Measurements from ENCODE around the gene MOSPD3.

Gene MOSPD3

GRCh38 chr7:100604028-100604975, 8.0 kb upstream of the MOSPD3 start:
- Histone ChIP-seq H3K4me1 (ENCODE audit: insufficient read depth, low read length) (peaks cover 27% of the 10 kb centered on the region), H3K4me2 (ENCODE audit: insufficient read depth, low read length) (peak overlapping the region; percentile 94), H3K9ac (ENCODE audit: low read depth, low read length) (peak overlapping the region; percentile 88), H4K20me1 (ENCODE audit: insufficient read depth, low read length) (no peaks in the 10 kb centered on the region; the same call in 1 of the 2 replicates), H3K36me3 (ENCODE audit: insufficient read depth, low read length) (peaks cover 5% of the 10 kb centered on the region; the same call in 1 of the 2 replicates), H3K4me3 (ENCODE audit: low read depth in 1 of 2, low read length in 2 of 2) (peak overlapping the region; percentile 51 to 80; a peak in 3 of 4 replicates), H3K79me2 (ENCODE audit: insufficient read depth, low read length) (no peaks in the 10 kb centered on the region), H3K9me3 (ENCODE audit: insufficient read depth, low read length, severe bottlenecking) (no peaks in the 10 kb centered on the region), H3K27ac (ENCODE audit: low read length) (peak overlapping the region; percentile 80), H2AFZ (ENCODE audit: low read depth, low read length) (peak overlapping the region; percentile 97), H3K27me3 (ENCODE audit: insufficient read depth, low read length, poor library complexity) (no peaks in the 10 kb centered on the region)
- peak; percentile 88 for DNase-seq
- TF ChIP-seq, protein P1, sequence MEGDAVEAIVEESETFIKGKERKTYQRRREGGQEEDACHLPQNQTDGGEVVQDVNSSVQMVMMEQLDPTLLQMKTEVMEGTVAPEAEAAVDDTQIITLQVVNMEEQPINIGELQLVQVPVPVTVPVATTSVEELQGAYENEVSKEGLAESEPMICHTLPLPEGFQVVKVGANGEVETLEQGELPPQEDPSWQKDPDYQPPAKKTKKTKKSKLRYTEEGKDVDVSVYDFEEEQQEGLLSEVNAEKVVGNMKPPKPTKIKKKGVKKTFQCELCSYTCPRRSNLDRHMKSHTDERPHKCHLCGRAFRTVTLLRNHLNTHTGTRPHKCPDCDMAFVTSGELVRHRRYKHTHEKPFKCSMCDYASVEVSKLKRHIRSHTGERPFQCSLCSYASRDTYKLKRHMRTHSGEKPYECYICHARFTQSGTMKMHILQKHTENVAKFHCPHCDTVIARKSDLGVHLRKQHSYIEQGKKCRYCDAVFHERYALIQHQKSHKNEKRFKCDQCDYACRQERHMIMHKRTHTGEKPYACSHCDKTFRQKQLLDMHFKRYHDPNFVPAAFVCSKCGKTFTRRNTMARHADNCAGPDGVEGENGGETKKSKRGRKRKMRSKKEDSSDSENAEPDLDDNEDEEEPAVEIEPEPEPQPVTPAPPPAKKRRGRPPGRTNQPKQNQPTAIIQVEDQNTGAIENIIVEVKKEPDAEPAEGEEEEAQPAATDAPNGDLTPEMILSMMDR (IDR thresholded peaks at IDR 0.05; ENCODE audit: borderline replicate concordance, extremely low read depth, low read length, poor library complexity, severe bottlenecking), result peak; percentile 56
- TF ChIP-seq EZH2 (IDR thresholded peaks at IDR 0.05; ENCODE audit: borderline replicate concordance, low read depth, low read length, severe bottlenecking), result no peak
- peak; percentile 76 for ATAC-seq (ENCODE audit: insufficient read depth, low read depth)

DNA sequence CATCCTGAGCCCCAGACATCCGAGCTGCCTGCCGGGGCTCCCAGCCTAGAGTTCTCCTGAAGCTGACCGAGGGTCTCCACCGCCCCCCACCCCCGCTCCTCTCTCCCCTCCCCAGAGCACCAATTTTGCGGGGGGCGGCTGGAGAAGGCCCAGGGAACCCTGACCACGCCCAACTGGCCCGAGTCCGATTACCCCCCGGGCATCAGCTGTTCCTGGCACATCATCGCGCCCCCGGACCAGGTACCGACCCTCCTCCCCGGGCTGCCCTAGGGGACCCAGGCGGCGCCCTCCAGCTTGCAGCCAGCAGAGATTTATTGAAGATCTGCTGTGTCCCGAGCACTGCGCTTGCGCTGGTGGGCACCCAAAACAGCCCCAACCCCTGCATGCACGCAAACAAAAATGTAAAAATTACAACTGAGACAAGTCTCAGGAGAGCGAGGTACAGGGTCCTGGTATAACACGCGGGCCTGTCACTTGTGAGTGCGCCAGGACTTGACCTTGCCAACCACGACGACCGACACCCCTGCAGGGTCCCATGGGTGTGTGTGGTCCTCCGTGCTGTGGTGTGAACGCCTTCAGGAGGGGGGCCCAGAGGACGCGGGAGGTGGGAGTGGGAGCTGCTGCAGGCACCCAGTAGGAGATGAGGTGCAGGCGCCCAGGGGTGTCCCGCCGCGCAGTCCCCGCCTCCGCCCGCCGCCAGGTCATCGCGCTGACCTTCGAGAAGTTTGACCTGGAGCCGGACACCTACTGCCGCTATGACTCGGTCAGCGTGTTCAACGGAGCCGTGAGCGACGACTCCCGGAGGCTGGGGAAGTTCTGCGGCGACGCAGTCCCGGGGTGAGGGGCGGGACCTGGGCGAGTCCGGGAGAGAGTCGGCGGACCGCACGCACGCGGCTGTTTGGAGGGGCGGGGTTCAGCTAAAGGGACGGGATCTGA, 7.1 kb upstream of the MOSPD3 start:
- Histone ChIP-seq H3K36me3 (ENCODE audit: insufficient read depth, low read length) (peaks cover 5% of the 10 kb centered on the region; the same call in 1 of the 2 replicates), H3K27me3 (ENCODE audit: insufficient read depth, low read length, poor library complexity) (no peaks in the 10 kb centered on the region), H4K20me1 (ENCODE audit: insufficient read depth, low read length) (no peaks in the 10 kb centered on the region; the same call in 1 of the 2 replicates), H2AFZ (ENCODE audit: low read depth, low read length) (peak overlapping the region; percentile 97), H3K4me1 (ENCODE audit: insufficient read depth, low read length) (peaks cover 27% of the 10 kb centered on the region), H3K27ac (ENCODE audit: low read length) (peak overlapping the region; percentile 80; the same call in 1 of the 2 replicates), H3K4me2 (ENCODE audit: insufficient read depth, low read length) (peak overlapping the region; percentile 94), H3K9me3 (ENCODE audit: insufficient read depth, low read length, severe bottlenecking) (no peaks in the 10 kb centered on the region), H3K4me3 (ENCODE audit: low read depth in 1 of 2, low read length in 2 of 2) (peak overlapping the region; percentile 51 to 80; a peak in 3 of 4 replicates), H3K9ac (ENCODE audit: low read depth, low read length) (peak overlapping the region; percentile 88), H3K79me2 (ENCODE audit: insufficient read depth, low read length) (no peaks in the 10 kb centered on the region)
- ATAC-seq (ENCODE audit: insufficient read depth, low read depth) (no peak), DNase-seq (no peak)
- no peak for TF ChIP-seq EZH2 (IDR thresholded peaks at IDR 0.05; ENCODE audit: borderline replicate concordance, low read depth, low read length, severe bottlenecking)
- TF ChIP-seq, protein P1 (IDR thresholded peaks at IDR 0.05; ENCODE audit: borderline replicate concordance, extremely low read depth, low read length, poor library complexity, severe bottlenecking), result no peak

DNA sequence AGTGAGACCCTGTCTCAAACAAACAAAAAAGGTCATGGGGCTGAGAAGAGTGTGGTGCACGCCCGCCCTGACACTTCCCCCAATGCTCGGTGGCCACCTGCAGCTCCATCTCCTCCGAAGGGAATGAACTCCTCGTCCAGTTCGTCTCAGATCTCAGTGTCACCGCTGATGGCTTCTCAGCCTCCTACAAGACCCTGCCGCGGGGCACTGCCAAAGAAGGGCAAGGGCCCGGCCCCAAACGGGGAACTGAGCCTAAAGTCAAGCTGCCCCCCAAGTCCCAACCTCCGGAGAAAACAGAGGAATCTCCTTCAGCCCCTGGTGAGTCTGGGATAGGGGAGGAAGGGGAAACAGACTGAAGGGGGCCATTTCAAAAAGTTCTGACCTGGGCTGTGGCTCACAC, 6.0 kb upstream of the MOSPD3 start:
- no peaks in the 10 kb centered on the region for H3K9me3 ChIP-seq (ENCODE audit: insufficient read depth, low read length, severe bottlenecking)
- peaks cover 5% of the 10 kb centered on the region; the same call in 1 of the 2 replicates for H3K36me3 ChIP-seq (ENCODE audit: insufficient read depth, low read length)
- no peaks in the 10 kb centered on the region; the same call in 1 of the 2 replicates for H4K20me1 ChIP-seq (ENCODE audit: insufficient read depth, low read length)
- no peak overlapping the region for H3K4me3 ChIP-seq (ENCODE audit: low read depth in 1 of 2, low read length in 2 of 2)
- DNase-seq (no peak), ATAC-seq (ENCODE audit: insufficient read depth, low read depth) (no peak)
- TF ChIP-seq, protein P1 (IDR thresholded peaks at IDR 0.05; ENCODE audit: borderline replicate concordance, extremely low read depth, low read length, poor library complexity, severe bottlenecking), result no peak
- no peak for TF ChIP-seq EZH2 (IDR thresholded peaks at IDR 0.05; ENCODE audit: borderline replicate concordance, low read depth, low read length, severe bottlenecking)
- no peak overlapping the region for H3K9ac ChIP-seq (ENCODE audit: low read depth, low read length)
- no peak overlapping the region for H3K27ac ChIP-seq (ENCODE audit: low read length)
- H2AFZ ChIP-seq (ENCODE audit: low read depth, low read length), result no peak overlapping the region
- peaks cover 33% of the 10 kb centered on the region for H3K4me1 ChIP-seq (ENCODE audit: insufficient read depth, low read length)
- H3K79me2 ChIP-seq (ENCODE audit: insufficient read depth, low read length), result no peaks in the 10 kb centered on the region
- no peaks in the 10 kb centered on the region for H3K27me3 ChIP-seq (ENCODE audit: insufficient read depth, low read length, poor library complexity)
- H3K4me2 ChIP-seq (ENCODE audit: insufficient read depth, low read length), result no peak overlapping the region

Data from DND-41 (cell line).